Lower leg skin (tissue), 4 donors: ENCODE measurements around the gene XRCC1. TPM values are rescaled to one million over a fixed set of nuclear protein-coding genes. Genes with fewer than 3 reads are reported as not detected.
"Not testable (repeated sequence)": the region's sequence is repeated elsewhere in the genome, so short reads cannot be mapped to it uniquely, and the experiment has no call there.

ENCODE experiments used
- DNase-seq, 2 donors: peaks; one replicate each; pipeline ENCODE4 v3.0.0-alpha.2; 2019; ENCODE audit warnings: low spot score in 2 of 2
- H3K4me3 ChIP-seq: fragments of 200-600 bp; sonication (generic); 2 replicates; pipeline ENCODE4 v1.5.1; 2017; ENCODE audit warnings: mild to moderate bottlenecking, low read depth; ENCODE audit not compliant: poor library complexity, severe bottlenecking
- POLR2A ChIP-seq, 2 donors: fragments of 450-650 bp; IDR thresholded peaks; one replicate each; pipeline ENCODE4 v1.6.1; 2016 to 2017; ENCODE audit warnings: antibody characterized with exemption in 2 of 2, mild to moderate bottlenecking in 1 of 2, moderate library complexity in 1 of 2
- WGBS, 2 donors: methylation state at CpG; one replicate each; pipeline ENCODE4 v1.1.5; 2018; 5-methylcytosine and 5-hydroxymethylcytosine counted together
- intact Hi-C: fragments of 100-400 bp; cut with DNase I; formaldehyde crosslinking; loops from one replicate; pipeline ENCODE4 v1.15.0; 2023; ENCODE audit warnings: low total_unique reads
- total RNA-seq, 4 donors: library from RNA; depleted of rRNA; stranded (reverse); fragments of >200 nt; gene quantifications; one replicate each; pipeline ENCODE4 v1.1.0, GENCODE V29; 2016
- TF ChIP-seq, protein P1 (sequence below), 3 donors: fragments of 450-650 bp; IDR thresholded peaks; one replicate each; pipeline ENCODE4 v1.5.1; 2016; ENCODE audit warnings: antibody characterized with exemption in 3 of 3, mild to moderate bottlenecking in 3 of 3, moderate library complexity in 2 of 3

XRCC1 gene
- total RNA-seq, 4 donors from 2014 or later: 27.9 to 37.6 (median 31.5) TPM

DNA sequence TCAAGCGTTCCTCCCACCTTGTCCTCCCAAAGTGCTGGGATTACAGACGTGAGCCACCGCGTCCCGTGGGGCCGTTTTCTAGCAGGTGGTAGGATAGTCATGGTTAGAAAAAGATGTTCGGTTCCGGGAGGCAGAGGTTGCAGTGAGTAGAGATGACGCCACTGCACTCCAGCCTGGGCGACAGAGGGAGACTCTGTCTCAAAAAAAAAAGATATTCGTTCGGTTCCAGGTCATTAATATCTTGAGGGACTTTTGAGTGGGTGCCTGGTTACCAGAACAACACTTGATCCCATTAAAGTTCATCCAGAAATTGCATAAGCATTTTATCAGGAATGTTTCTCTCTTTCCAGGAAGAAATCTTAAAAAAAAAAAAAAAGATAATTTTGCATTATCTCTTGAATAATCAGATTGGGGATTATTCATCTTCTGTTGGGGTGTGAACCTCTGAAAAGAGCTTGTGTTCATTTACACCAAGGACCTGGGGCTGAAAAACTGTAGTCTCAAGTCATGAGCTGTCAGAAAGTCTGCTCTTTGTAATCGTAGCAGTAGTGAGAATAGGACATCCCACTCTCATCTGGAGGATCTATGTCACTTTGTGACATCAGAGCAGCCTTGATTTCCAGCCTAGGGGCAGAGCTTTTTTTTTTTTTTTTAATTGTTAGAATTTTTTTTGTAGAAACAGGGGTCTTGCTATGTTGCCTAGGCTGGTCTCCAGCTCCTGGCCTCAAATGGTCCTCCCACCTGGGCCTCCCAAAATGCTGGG, 47.3 kb downstream of the XRCC1 start:
- no peak overlapping the region for H3K4me3 ChIP-seq
- WGBS, 2 donors: 21 to 27% methylated on average over 13 of the region's 13 CpGs
- intact Hi-C loops: no loop called here
- TF ChIP-seq, protein P1, sequence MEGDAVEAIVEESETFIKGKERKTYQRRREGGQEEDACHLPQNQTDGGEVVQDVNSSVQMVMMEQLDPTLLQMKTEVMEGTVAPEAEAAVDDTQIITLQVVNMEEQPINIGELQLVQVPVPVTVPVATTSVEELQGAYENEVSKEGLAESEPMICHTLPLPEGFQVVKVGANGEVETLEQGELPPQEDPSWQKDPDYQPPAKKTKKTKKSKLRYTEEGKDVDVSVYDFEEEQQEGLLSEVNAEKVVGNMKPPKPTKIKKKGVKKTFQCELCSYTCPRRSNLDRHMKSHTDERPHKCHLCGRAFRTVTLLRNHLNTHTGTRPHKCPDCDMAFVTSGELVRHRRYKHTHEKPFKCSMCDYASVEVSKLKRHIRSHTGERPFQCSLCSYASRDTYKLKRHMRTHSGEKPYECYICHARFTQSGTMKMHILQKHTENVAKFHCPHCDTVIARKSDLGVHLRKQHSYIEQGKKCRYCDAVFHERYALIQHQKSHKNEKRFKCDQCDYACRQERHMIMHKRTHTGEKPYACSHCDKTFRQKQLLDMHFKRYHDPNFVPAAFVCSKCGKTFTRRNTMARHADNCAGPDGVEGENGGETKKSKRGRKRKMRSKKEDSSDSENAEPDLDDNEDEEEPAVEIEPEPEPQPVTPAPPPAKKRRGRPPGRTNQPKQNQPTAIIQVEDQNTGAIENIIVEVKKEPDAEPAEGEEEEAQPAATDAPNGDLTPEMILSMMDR (IDR thresholded peaks at IDR 0.05): no peak
- no peak for TF ChIP-seq POLR2A (IDR thresholded peaks at IDR 0.05)
- DNase-seq: no peak

DNA sequence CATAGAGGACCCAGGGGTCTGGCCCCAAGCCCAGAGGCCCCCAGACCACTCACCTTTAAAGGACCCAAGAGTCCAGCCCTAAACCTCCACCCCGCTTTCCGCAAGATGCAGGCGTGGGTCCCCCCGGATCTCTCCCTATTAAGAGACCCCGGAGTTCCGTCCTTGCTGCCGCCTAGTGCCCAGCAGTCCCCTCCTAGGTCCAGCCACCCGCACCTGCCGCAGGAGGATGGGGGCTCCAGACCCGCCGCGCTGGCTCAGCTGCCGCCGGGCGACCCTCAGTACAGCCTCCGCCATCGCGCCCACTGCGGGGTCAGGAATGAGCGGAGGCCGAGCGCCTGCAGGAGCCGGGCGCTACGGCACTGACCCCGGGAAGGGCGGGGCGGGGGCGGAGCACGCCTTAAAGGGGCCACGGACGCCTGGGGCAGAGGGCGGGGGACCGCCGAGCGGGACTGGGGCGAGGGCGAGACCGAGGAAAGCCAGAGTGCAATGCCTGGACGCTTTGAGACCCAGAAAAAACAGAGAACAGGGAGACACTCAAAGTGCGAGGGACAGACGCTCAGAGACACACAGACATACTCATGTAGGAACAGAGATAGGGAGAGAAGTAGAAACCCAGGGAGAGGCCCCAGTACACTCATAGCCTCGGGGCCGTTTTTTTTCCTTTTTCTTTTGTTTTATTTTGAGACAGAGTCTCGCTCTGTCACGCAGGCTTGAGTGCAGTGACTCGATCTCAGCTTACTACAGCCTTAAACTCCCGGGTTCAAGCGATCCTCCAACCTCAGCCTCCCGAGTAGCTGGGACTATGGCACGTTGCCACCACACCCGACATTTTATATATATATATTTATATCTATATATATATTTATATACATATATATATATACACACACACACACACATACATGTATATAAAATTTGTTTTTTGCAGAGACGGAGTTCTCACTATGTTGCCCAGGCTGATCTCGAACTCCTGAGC, 48.2 kb downstream of the XRCC1 start, which contains the start of gene ETHE1:
TSS of gene ETHE1 (minus strand) at position 318 of the 976 bp plus-strand sequence. CDS start at position 294, 24 bp downstream.
- WGBS, 2 donors: 2 to 4% methylated on average over 40 to 47 of the region's 54 CpGs
- intact Hi-C loops: no loop called here

DNA sequence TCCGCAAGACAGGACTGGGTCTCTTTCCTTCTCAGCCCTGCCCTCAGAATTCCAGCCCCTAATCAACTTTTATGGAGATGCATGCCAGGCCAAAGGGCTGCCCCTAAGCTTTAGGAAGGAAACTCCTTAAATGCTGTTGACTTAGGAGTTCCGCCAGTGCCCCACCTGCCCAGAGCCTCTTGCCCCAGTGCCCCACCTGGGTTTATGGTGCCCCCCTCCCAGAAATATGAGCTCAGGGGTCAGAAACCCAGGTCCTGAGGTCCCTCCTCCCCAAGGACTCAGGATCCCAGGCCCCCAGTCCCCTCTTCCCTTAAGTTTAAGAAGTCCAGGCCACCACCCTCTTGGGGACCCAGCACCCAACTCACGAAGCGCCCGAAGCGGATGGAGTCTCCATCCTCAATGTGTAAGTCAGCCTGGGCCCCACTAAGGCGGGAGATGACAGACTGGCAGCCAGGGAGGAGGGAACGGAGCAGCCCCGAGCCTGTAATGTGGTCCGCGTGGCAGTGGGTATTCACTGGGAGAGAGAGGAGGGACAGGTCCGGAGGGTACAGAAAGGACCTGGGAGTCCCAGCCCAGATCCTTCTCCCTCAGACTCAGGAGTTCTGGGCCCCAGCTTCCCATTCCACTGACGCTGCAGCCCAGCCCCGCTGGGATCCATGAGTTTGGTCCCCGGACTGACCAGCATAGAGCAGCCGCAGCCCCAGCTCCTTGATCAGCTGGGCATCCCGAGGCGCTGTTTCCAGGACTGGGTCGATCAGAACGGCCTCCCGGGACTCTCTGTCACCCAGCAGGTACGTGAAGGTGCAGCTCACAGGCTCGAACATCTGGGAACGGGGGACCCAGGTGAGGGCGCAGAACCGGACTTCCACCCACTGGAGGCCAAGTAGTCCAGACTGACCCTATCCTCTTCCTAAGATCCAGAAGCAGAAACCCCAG, 49.2 kb downstream of the XRCC1 start:
- TF ChIP-seq, protein P1 (IDR thresholded peaks at IDR 0.05): no peak
- no peak for TF ChIP-seq POLR2A (IDR thresholded peaks at IDR 0.05)
- WGBS, 2 donors: 1 to 4% methylated on average over 19 to 26 of the region's 26 CpGs
- DNase-seq: peak in 1 of 2 donors; percentile 90
- intact Hi-C loops: no loop called here
- H3K4me3 ChIP-seq: peak overlapping the region; percentile 67

More for the DNA sequence above, 48.2 kb downstream of the XRCC1 start, which contains the start of gene ETHE1:
- TF ChIP-seq POLR2A (IDR thresholded peaks at IDR 0.05): no peak
- TF ChIP-seq, protein P1 (IDR thresholded peaks at IDR 0.05): no peak
- DNase-seq: peak; percentile 64 to 97
- peak within 1 kb of the TSS; percentile 67 for H3K4me3 ChIP-seq

DNA sequence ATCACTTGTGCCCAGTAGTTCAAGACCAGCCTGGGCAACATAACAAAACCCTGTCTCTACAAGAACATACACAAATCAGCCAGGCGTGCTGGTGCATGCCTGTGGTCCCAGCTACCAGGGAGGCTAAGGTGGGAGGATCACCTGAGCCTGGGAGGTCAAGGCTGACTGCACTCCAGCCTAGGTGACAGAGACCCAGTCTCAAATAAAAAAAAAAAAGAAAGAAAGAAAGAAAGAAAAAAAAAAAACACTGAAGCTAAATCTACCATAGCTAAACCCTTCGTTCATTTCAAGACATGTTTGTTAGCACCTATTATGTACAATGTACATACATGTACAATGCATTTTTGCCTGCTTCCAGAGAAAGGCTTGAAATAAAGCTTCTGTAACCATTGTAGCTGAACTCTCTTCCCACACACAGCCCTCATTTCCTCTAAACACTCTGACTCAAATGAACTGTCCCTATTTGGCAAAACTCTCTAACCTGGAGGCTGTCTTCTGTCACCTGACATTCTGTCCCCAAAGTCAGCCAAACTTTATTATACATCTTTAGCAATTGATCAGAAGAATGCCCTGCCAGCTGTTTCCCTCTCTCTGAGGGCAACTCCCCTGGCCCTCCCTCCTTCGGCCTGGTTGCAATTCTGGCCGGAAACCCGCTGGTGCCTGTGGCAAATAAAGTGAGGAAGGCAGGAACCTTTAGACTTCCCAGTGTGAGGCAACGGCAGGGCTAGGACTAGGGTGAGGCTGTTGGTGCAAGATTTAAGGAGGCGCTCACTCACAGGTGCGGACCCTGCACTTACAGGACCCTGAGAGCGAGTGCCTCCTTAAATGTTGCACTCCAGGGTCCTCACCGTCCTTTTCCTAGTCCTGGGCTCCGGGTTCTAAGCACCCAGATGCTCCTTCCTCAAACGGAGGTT, 50.1 kb downstream of the XRCC1 start:
- intact Hi-C loops: no loop called here
- peak overlapping the region; percentile 8 for H3K4me3 ChIP-seq
- DNase-seq: peak; percentile 69 to 94
- 10 to 12% methylated on average over 12 of the region's 12 CpGs for WGBS, 2 donors
- TF ChIP-seq, protein P1 (IDR thresholded peaks at IDR 0.05): no peak
- TF ChIP-seq POLR2A (IDR thresholded peaks at IDR 0.05): no peak

DNA sequence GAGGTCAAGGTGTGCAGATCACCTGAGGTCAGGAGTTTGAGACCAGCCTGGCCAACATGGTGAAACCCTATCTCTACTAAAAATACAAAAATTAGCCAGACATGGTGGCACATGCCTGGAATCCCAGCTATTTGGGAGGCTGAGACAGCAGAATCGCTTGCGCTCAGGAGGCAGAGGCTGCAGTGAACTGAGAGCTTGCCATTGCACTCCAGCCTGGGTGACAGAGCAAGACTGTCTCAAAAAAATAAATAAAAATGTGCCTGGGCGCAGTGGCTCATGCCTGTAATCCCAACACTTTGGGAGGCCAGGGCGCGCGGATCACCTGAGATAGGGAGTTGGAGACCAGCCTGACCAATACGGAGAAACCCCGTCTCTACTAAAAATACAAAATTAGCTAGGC, 51.6 kb downstream of the XRCC1 start:
- 88 to 93% methylated on average over 8 of the region's 8 CpGs for WGBS, 2 donors
- H3K4me3 ChIP-seq, DNase-seq, intact Hi-C loops: not testable (repeated sequence)
